ENCODE results near the gene SAG. TPM values are rescaled to one million over a fixed set of nuclear protein-coding genes. Genes with fewer than 3 reads are reported as not detected.

Gene SAG
- total RNA-seq, 6 donors from 2014 or later, result 0.17 TPM; not detected in 5

DNA sequence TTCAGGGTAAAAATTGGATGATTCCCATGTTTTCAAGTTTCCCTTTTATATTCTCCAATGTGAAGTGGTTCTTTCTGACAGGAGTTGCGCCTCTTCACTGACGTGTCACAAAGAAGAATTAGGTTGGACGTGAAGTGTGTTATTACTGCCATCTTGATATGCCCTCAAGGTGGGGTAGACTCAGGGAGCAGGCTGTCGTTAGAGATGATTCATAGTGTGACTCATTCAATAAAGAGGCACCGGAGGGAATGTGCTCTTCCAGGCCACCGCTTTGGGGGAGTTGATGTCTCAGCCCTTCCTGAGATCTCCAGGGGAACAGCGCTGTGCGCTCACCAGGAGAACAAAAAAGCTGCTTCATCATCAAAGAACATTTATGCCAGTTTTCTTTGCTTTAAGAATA lies 43.1 kb downstream of the SAG start:
- peak in 1 of 2 donors; percentile 43 for ATAC-seq (ENCODE audit: low FRiP score in 2 of 2)
- 37 to 39% methylated on average over 8 of the region's 8 CpGs for WGBS, 2 donors
- DNase-seq, result peak in 1 of 2 donors; percentile 39

DNA sequence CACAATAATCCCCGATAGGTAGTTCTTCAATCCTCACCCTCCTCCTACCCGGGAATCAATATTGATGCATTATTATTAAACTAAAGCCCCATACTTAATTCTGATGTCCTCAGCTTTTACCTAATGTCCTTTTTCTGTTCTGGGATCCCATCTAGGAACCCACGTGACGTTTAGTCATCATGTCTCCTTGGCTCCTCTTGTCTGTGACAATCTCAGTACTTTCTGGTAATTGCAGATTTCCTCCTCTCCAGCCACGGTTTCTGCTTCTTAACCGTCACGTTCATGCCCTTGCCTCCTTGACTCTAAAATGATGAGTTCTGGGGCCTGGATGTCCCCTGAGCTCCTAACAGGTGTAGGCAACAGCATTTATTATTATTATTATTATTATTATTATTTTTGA lies 43.8 kb downstream of the SAG start:
- WGBS, 2 donors, result 72 to 78% methylated on average over 7 of the region's 7 CpGs
- ATAC-seq (ENCODE audit: low FRiP score in 2 of 2) (no peak), DNase-seq (no peak)
- no peak overlapping the region for H3K4me3 ChIP-seq
- H3K27me3 ChIP-seq, result no peaks in the 10 kb centered on the region
- H3K27ac ChIP-seq, result no peak overlapping the region
- no peaks in the 10 kb centered on the region for H3K9me3 ChIP-seq
- H3K36me3 ChIP-seq, result no peaks in the 10 kb centered on the region
- TF ChIP-seq POLR2AphosphoS5 (IDR thresholded peaks at IDR 0.05), result no peak
- TF ChIP-seq POLR2A (IDR thresholded peaks at IDR 0.05), result no peak
- no peak for TF ChIP-seq EP300 (IDR thresholded peaks at IDR 0.05)
- TF ChIP-seq, protein P1, sequence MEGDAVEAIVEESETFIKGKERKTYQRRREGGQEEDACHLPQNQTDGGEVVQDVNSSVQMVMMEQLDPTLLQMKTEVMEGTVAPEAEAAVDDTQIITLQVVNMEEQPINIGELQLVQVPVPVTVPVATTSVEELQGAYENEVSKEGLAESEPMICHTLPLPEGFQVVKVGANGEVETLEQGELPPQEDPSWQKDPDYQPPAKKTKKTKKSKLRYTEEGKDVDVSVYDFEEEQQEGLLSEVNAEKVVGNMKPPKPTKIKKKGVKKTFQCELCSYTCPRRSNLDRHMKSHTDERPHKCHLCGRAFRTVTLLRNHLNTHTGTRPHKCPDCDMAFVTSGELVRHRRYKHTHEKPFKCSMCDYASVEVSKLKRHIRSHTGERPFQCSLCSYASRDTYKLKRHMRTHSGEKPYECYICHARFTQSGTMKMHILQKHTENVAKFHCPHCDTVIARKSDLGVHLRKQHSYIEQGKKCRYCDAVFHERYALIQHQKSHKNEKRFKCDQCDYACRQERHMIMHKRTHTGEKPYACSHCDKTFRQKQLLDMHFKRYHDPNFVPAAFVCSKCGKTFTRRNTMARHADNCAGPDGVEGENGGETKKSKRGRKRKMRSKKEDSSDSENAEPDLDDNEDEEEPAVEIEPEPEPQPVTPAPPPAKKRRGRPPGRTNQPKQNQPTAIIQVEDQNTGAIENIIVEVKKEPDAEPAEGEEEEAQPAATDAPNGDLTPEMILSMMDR (IDR thresholded peaks at IDR 0.05), result no peak
- H3K4me1 ChIP-seq, result peaks cover 15 to 36% (median 28%) of the 10 kb centered on the region in 4 donors

More for the DNA sequence above, 43.1 kb downstream of the SAG start:
- H3K9me3 ChIP-seq, result no peaks in the 10 kb centered on the region
- peaks cover 9 to 29% (median 21%) of the 10 kb centered on the region in 4 donors for H3K4me1 ChIP-seq
- no peak overlapping the region for H3K4me3 ChIP-seq
- H3K27ac ChIP-seq, result no peak overlapping the region
- TF ChIP-seq, protein P1 (IDR thresholded peaks at IDR 0.05), result no peak
- no peak for TF ChIP-seq EP300 (IDR thresholded peaks at IDR 0.05)
- no peak for TF ChIP-seq POLR2AphosphoS5 (IDR thresholded peaks at IDR 0.05)
- no peak for TF ChIP-seq POLR2A (IDR thresholded peaks at IDR 0.05)
- no peaks in the 10 kb centered on the region for H3K36me3 ChIP-seq
- H3K27me3 ChIP-seq, result no peaks in the 10 kb centered on the region

DNA sequence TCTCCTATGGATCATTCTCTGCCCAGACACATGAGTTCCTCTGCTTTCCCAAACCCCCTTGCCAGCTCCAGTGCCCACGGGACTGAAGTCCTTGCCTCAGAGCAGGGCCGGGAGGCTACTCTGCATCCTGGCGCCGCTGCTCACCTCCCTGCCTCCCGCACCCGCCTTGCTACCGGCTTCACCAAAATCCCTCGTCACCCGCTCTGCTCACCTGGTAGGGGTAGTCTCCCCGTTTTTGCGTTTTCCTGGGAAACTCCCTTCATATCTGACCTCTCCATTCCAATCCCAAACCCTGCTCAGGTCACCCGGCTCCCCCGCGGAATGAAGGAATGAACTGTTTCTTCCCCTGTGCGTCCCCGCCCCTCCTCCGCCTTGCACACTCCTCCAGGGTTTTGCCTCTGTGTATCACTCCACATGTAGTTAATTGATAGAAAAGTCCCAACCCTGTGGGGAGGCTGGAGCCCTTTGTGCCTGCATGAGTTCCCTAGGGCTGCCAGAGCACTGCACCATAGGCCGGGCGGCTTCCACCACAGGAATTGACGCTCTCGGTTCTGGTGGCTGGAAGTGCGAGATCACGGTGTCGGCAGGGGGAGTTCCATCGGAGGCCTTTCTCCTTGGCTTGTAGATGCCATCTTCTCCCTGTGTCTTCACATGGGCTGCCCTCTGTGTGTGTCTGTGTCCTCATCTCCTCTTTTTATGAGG lies 44.7 kb downstream of the SAG start:
- Histone ChIP-seq H3K4me3 (no peak overlapping the region), H3K9me3 (no peaks in the 10 kb centered on the region), H3K27ac (no peak overlapping the region), H3K4me1 (peaks cover 22 to 45% (median 35%) of the 10 kb centered on the region in 4 donors), H3K36me3 (no peaks in the 10 kb centered on the region), H3K27me3 (no peaks in the 10 kb centered on the region)
- no peak for TF ChIP-seq POLR2A (IDR thresholded peaks at IDR 0.05)
- TF ChIP-seq, protein P1 (IDR thresholded peaks at IDR 0.05), result no peak
- no peak for TF ChIP-seq POLR2AphosphoS5 (IDR thresholded peaks at IDR 0.05)
- no peak for TF ChIP-seq EP300 (IDR thresholded peaks at IDR 0.05)
- 97 to 98% methylated on average over 25 of the region's 25 CpGs for WGBS, 2 donors
- no peak for DNase-seq
- no peak for ATAC-seq (ENCODE audit: low FRiP score in 2 of 2)

DNA sequence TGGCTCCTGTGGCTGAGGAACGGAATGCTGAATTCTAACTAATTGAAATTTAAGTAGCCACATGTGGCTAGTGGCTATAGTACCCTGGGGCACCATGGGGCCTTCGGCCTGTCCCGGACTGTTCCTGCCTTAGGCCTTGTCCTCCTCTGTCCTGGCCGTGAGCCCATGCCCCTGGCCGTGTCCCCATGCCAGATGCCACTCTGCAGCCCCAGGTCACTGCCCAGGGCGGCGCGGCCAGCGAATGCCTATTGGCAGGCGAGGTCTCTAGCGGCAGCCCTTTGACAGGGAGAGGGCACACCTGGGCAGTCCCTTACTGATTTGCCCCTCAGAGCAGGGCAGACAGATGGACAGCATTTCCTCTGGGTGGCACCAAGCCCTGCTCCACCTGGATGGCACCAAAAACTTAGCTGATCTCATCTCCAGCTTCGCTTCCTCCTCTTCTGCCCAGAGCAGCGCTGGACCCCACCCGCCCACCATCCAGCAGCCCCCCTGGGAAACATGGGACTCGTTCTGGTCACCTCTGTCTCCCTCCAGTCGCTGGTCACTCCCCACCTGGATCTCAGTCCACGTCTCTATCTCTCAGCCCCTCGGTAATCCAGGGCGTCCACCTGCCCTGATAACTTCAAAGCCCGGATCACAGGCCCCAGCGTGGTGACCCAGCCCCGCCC lies 45.6 kb downstream of the SAG start:
- H3K4me3 ChIP-seq, result peak overlapping the region in 3 of 4 donors; percentile 80 to 86 (median 84)
- peak; percentile 1 to 17 for ATAC-seq (ENCODE audit: low FRiP score in 2 of 2)
- no peaks in the 10 kb centered on the region for H3K9me3 ChIP-seq
- H3K27ac ChIP-seq, result peak overlapping the region in 2 of 4 donors; percentile 83 to 85
- peak in 1 of 2 donors; percentile 84 for DNase-seq
- TF ChIP-seq POLR2AphosphoS5 (IDR thresholded peaks at IDR 0.05) (no peak), POLR2A (IDR thresholded peaks at IDR 0.05) (no peak), EP300 (IDR thresholded peaks at IDR 0.05) (no peak)
- TF ChIP-seq, protein P1 (IDR thresholded peaks at IDR 0.05), result no peak
- no peaks in the 10 kb centered on the region for H3K27me3 ChIP-seq
- peaks cover 22 to 46% (median 37%) of the 10 kb centered on the region in 4 donors for H3K4me1 ChIP-seq
- H3K36me3 ChIP-seq, result no peaks in the 10 kb centered on the region
- 54 to 72% methylated on average over 11 to 20 of the region's 22 CpGs for WGBS, 2 donors

Measured in upper lobe of left lung (tissue), 6 donors.